HepG2 (cell line): ENCODE measurements around the gene MSMO1. TPM values are rescaled to one million over a fixed set of nuclear protein-coding genes. Genes with fewer than 3 reads are reported as not detected.

ENCODE experiments used
- ATAC-seq: fragments of 200-7000 bp; cut with Tn5 transposase; 3 replicates; pipeline ENCODE4 v1.9.1; 2020; ENCODE audit warnings: mild to moderate bottlenecking, moderate library complexity
- BruUV-seq: library from RNA; stranded (reverse); fragments of 400-500 nt; replicated peaks from 2 replicates; lab custom pipeline; 2021; lab: Mats Ljungman, UMichigan
- CTCF ChIA-PET: fragments of 300-600 bp; formaldehyde crosslinking; extraction: SDS; loops from one replicate; lab custom pipeline; 2021; ENCODE audit warnings: low total read pairs, inconsistent platforms, low intra/inter-chr PET ratio; lab: Yijun Ruan, JAX
- POLR2A ChIA-PET: fragments of 350-600 bp; sonication (Branson Sonifier 250); formaldehyde crosslinking; loops from one replicate; lab custom pipeline; 2020; ENCODE audit warnings: antibody characterized with exemption, inconsistent platforms; lab: Yijun Ruan, JAX
- DNase-seq: peaks from one replicate; pipeline ENCODE4 v3.0.0-alpha.2; 2015; ENCODE audit warnings: low spot score
- FAIRE-seq: peaks from 3 replicates; lab custom pipeline; 2011; peaks lifted over from hg19 to GRCh38; lab: Jason Lieb, UNC
- H2AFZ ChIP-seq: one replicate; pipeline ENCODE4 v1.6.1; 2011; ENCODE audit warnings: low read length, inconsistent platforms
- H3K27ac ChIP-seq: fragments of 300-600 bp; 3 replicates; pipeline ENCODE4 v1.8.0; 2011; ENCODE audit warnings: mixed run types, mild to moderate bottlenecking, mixed read lengths, low read length, inconsistent platforms; ENCODE audit not compliant: insufficient read depth; ENCODE audit errors: extremely low read length
- H3K27me3 ChIP-seq, 2 experiments: fragments of 200-600 bp in 1 of 2; 2 replicates in 1 of 2; 3 replicates in 1 of 2; pipeline versions ENCODE4 v1.6.0 to v1.8.0; 2011; ENCODE audit warnings: low read length in 2 of 2, mild to moderate bottlenecking in 2 of 2, moderate library complexity in 2 of 2, inconsistent platforms in 1 of 2; ENCODE audit not compliant: insufficient read depth in 2 of 2, control insufficient read depth in 1 of 2
- H3K36me3 ChIP-seq, 2 experiments: fragments of 200-600 bp in 1 of 2; replicated peaks in 1 of 2; 2 replicates in 1 of 2; 3 replicates in 1 of 2; pipeline versions ENCODE4 v1.5.1 to v1.8.0; 2011; ENCODE audit warnings: low read length in 2 of 2, inconsistent platforms in 1 of 2; ENCODE audit not compliant: insufficient read depth in 2 of 2, control insufficient read depth in 1 of 2
- H3K4me1 ChIP-seq: 2 replicates; pipeline ENCODE4 v1.5.1; 2012; ENCODE audit warnings: low read length, inconsistent platforms; ENCODE audit not compliant: insufficient read depth
- H3K4me2 ChIP-seq: 2 replicates; pipeline ENCODE4 v1.6.0; 2011; ENCODE audit warnings: low read depth, low read length, inconsistent platforms
- H3K4me3 ChIP-seq, 3 experiments: fragments of 200-600 bp in 1 of 3; sonication (generic), shearing (Covaris generic) in 1 of 3; replicated peaks in 1 of 3; 2 replicates each; pipeline ENCODE4 v1.5.1; 2011 to 2016; ENCODE audit warnings: low read length in 3 of 3, inconsistent platforms in 2 of 3, low read depth in 2 of 3, mild to moderate bottlenecking in 2 of 3, control low read depth in 1 of 3, mixed read lengths in 1 of 3; ENCODE audit not compliant: insufficient read depth in 1 of 3
- H3K79me2 ChIP-seq: one replicate; pipeline ENCODE4 v1.6.1; 2011; ENCODE audit warnings: low read length, inconsistent platforms; ENCODE audit not compliant: insufficient read depth
- H3K9ac ChIP-seq: 2 replicates; pipeline ENCODE4 v1.6.0; 2011; ENCODE audit warnings: mild to moderate bottlenecking, low read depth, low read length, inconsistent platforms; ENCODE audit not compliant: insufficient read depth
- H3K9me3 ChIP-seq: 2 replicates; pipeline ENCODE4 v1.5.1; 2012; ENCODE audit warnings: mild to moderate bottlenecking, low read length
- H4K20me1 ChIP-seq: 2 replicates; pipeline ENCODE4 v1.6.0; 2011; ENCODE audit warnings: inconsistent platforms, mild to moderate bottlenecking, low read length, moderate library complexity; ENCODE audit not compliant: insufficient read depth
- AHR ChIP-seq: IDR thresholded peaks from 2 replicates; pipeline ENCODE4 v1.6.1; 2018; ENCODE audit warnings: missing genetic modification reagents, missing compliant biosample characterization
- ATF7 ChIP-seq, 2 experiments: fragments of 450-650 bp in 1 of 2; sonication (generic) in 1 of 2; formaldehyde crosslinking in 1 of 2; IDR thresholded peaks; 2 replicates each; pipeline versions ENCODE4 v1.4.0 to v1.6.1; 2016 to 2020; ENCODE audit warnings: antibody characterized with exemption in 1 of 2, mild to moderate bottlenecking in 1 of 2, missing genetic modification reagents in 1 of 2
- GABPA ChIP-seq, 2 experiments: IDR thresholded peaks; 2 replicates each; pipeline ENCODE4 v1.6.1; 2011 to 2016; ENCODE audit warnings: low read depth in 2 of 2, low read length in 1 of 2, missing biosample characterization in 1 of 2, missing genetic modification characterization in 1 of 2
- MXI1 ChIP-seq: IDR thresholded peaks from 3 replicates; pipeline ENCODE4 v1.6.1; 2012; ENCODE audit warnings: low read depth, low read length, inconsistent platforms, borderline replicate concordance
- NCOR1 ChIP-seq: fragments of 200-600 bp; sonication (generic); IDR thresholded peaks from 2 replicates; pipeline ENCODE4 v1.7.0; 2017; ENCODE audit warnings: antibody characterized with exemption, low read length, borderline replicate concordance
- PHF8 ChIP-seq: sonication (generic); formaldehyde crosslinking; IDR thresholded peaks from 2 replicates; pipeline ENCODE4 v1.5.0; 2020; ENCODE audit warnings: missing genetic modification reagents
- PRDM10 ChIP-seq: sonication (generic); formaldehyde crosslinking; IDR thresholded peaks from 2 replicates; pipeline ENCODE4 v1.4.0; 2020; ENCODE audit warnings: low read depth, missing genetic modification reagents
- PRPF4 ChIP-seq: fragments of 200-400 bp; formaldehyde crosslinking; IDR thresholded peaks from 2 replicates; pipeline ENCODE4 v1.6.1; 2016; ENCODE audit warnings: low read length, low read depth; ENCODE audit not compliant: poor library complexity, severe bottlenecking
- REST ChIP-seq, 2 experiments: IDR thresholded peaks; 2 replicates each; pipeline ENCODE4 v1.6.1; 2011 to 2012; ENCODE audit warnings: low read length in 2 of 2, borderline replicate concordance in 1 of 2, low read depth in 1 of 2, mild to moderate bottlenecking in 1 of 2, moderate library complexity in 1 of 2
- ZBTB26 ChIP-seq: IDR thresholded peaks from 2 replicates; pipeline ENCODE4 v1.6.1; 2016; ENCODE audit warnings: missing compliant biosample characterization, missing genetic modification reagents, borderline replicate concordance
- ZFP62 ChIP-seq: sonication (generic); formaldehyde crosslinking; IDR thresholded peaks from 2 replicates; pipeline ENCODE4 v1.4.0; 2020; ENCODE audit warnings: missing genetic modification reagents
- ZNF563 ChIP-seq: sonication (generic); formaldehyde crosslinking; IDR thresholded peaks from 2 replicates; pipeline ENCODE4 v1.8.0; 2022; ENCODE audit warnings: mild to moderate bottlenecking, moderate library complexity, missing genetic modification reagents
- WGBS: methylation state at CpG from one replicate; pipeline ENCODE4 v1.1.6; 2017; ENCODE audit warnings: low lambda C conversion rate; 5-methylcytosine and 5-hydroxymethylcytosine counted together
- in situ Hi-C: cut with HindIII; loops from 2 replicates; pipeline ENCODE4 v1.10.0; 2017; ENCODE audit warnings: low pct_unique_long_range_greater_than_20kb; ENCODE audit not compliant: extremely low pct_ligation_motif_present
- intact Hi-C: fragments of 100-400 bp; cut with micrococcal nuclease; formaldehyde crosslinking; loops from one replicate; pipeline ENCODE4 v1.10.0; 2022; ENCODE audit not compliant: unreplicated experiment
- polyA plus RNA-seq, 8 experiments: library from polyadenylated mRNA; depleted of rRNA in 3 of 8; stranded (reverse) in 7 of 8; unstranded in 1 of 8; fragments of >200 nt; fragmentation: Illumina TruSeq in 4 of 8; extraction: Trizol in 4 of 8; gene quantifications; 2 replicates each; pipeline versions ENCODE4 v1.2.1 to v1.2.3, GENCODE V29; 2011 to 2016; ENCODE audit warnings: low read depth in 4 of 8, missing spikeins in 1 of 8, mixed read lengths in 1 of 8; ENCODE audit not compliant: insufficient read depth in 1 of 8
- total RNA-seq, 5 experiments: library from RNA; depleted of rRNA; stranded (reverse); fragments of >200 nt; fragmentation: Illumina TruSeq; extraction: Trizol; gene quantifications; 2 replicates each; pipeline ENCODE4 v1.2.3, GENCODE V29; 2016; ENCODE audit warnings: low read depth in 1 of 5

MSMO1 gene
- total and polyA plus RNA-seq, 2 of the 13 experiments (the other 11 are each of a cell fraction or from before 2014, with no cell fraction given), result 98.1 to 216 TPM

- TF ChIP-seq ZFP62 (CRISPR knock-in tag) (no peak), ATF7 (IDR thresholded peaks at IDR 0.05) (no peak), ATF7 (CRISPR knock-in tag; IDR thresholded peaks at IDR 0.05) (no peak), REST (IDR thresholded peaks at IDR 0.05; ENCODE audit: borderline replicate concordance in 1 of 2, low read depth in 1 of 2, low read length in 2 of 2) (no peak), PHF8 (CRISPR knock-in tag) (no peak), AHR (no peak), MXI1 (no peak), NCOR1 (no peak), PRPF4 (no peak), ZNF563 (CRISPR knock-in tag) (no peak), PRDM10 (no peak), GABPA (IDR thresholded peaks at IDR 0.05; ENCODE audit: low read depth, low read length) (no peak), GABPA (CRISPR knock-in tag; IDR thresholded peaks at IDR 0.05; ENCODE audit: low read depth) (no peak), ZBTB26 (no peak)
- TF ChIP-seq, all 625 proteins: peak for 0
- Histone ChIP-seq H3K4me2 (no peak overlapping the region), H2AFZ (no peak overlapping the region), H3K4me1 (peaks cover 8% of the 10 kb centered on the region), H3K27ac (no peak overlapping the region), H3K9ac (no peak overlapping the region), H3K36me3 (peaks cover 3 to 9% of the 10 kb centered on the region in 2 experiments; a peak in 1 of 5 replicates), H4K20me1 (no peaks in the 10 kb centered on the region), H3K79me2 (no peaks in the 10 kb centered on the region), H3K4me3 (no peak overlapping the region), H3K9me3 (no peaks in the 10 kb centered on the region), H3K27me3 (no peaks in the 10 kb centered on the region)
- in situ Hi-C loops (no loop called here), intact Hi-C loops (no loop called here)
- FAIRE-seq (no peak), ATAC-seq (no peak), DNase-seq (no peak)
- POLR2A ChIA-PET, result no interaction called here
- CTCF ChIA-PET, result no interaction called here
- BruUV-seq, result no TSS peak
- WGBS, result 100% methylated on average over 1 of the region's 1 CpG
Measured at GRCh38 chr4:165308166-165308565, 19.3 kb upstream of the MSMO1 start.
